Hepatic stellate cell (primary cell): ENCODE data around the gene IL1F10.

Experiments
- DNase-seq: peaks from one replicate; pipeline ENCODE4 v3.0.0; 2011; ENCODE audit warnings: low spot score

Gene IL1F10

GRCh38 chr2:113058998-113059960 lies 8.5 kb upstream of the IL1F10 start, which contains the start of gene IL36RN:
IL36RN (plus strand) TSS chr2:113059198; CDS start chr2:113059439, 241 bp downstream.
- DNase-seq = no peak

DNA sequence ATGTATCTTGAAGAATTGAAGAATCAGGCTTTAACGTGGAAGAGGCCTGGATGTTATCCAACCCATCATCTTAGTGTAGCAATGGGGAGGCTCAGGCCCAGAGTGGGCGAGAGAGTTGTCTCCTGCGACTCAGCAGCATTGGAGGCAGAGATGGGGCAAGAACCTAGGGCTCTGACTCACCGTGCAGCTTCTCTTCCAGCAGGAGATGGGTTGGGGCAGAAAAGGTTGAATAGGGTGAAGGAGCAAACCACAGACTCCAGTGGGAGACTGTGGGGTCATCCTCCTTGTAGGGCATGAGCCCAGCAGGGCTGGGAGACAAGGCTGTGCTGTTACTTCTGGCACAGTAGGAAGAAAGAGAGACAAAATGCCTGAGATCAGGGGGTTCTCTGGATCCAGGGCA lies 7.4 kb upstream of the IL1F10 start:
- DNase-seq = no peak

GRCh38 chr2:113060796-113061195 lies 7.0 kb upstream of the IL1F10 start:
- no peak for DNase-seq

DNA sequence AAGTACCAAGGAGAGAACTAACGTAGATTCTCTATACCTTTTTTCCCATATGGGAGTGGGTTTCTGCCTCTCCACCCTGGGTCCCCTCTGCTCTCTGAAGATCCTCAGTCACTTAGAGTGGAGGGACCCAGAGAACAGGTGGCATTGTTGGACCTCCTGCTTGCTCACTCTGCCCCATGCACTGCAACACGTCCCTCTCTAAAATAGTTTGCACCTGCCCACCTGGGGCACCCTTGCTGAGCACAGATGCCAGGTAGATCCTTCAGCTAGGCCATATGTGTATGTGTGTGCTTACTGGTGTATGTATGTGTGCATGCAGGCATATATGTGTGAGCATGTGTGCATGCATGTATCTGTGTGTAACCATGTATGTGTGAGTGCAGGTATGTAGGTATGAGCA lies 6.5 kb upstream of the IL1F10 start:
- no peak for DNase-seq

DNA sequence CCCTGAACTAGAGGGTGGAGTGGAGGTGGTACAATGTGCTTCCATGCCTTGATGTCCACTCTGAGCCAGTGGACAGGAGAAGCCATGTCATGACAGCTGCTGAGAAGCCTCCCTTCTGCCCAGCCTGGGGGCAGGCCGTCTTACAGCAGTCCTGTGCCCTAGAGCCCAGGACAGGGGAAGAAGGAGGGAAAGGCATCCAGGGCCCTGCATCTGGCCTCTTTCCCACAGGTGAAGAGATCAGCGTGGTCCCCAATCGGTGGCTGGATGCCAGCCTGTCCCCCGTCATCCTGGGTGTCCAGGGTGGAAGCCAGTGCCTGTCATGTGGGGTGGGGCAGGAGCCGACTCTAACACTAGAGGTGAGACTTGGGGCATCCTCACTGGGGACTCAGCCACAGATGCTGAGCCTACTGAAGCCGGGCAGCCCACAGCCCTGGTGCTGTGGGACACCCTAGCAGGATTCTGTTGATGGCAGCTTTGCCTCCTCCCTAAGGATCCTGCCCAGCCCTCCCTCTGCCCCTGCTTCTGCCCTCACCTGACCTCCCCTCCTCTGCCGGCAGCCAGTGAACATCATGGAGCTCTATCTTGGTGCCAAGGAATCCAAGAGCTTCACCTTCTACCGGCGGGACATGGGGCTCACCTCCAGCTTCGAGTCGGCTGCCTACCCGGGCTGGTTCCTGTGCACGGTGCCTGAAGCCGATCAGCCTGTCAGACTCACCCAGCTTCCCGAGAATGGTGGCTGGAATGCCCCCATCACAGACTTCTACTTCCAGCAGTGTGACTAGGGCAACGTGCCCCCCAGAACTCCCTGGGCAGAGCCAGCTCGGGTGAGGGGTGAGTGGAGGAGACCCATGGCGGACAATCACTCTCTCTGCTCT lies 5.6 kb upstream of the IL1F10 start:
- no peak for DNase-seq

DNA sequence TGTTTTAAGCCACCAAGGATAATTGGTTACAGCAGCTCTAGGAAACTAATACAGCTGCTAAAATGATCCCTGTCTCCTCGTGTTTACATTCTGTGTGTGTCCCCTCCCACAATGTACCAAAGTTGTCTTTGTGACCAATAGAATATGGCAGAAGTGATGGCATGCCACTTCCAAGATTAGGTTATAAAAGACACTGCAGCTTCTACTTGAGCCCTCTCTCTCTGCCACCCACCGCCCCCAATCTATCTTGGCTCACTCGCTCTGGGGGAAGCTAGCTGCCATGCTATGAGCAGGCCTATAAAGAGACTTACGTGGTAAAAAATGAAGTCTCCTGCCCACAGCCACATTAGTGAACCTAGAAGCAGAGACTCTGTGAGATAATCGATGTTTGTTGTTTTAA lies 3.5 kb upstream of the IL1F10 start:
- DNase-seq = no peak

GRCh38 chr2:113064898-113065297 lies 2.9 kb upstream of the IL1F10 start:
- DNase-seq = no peak

DNA sequence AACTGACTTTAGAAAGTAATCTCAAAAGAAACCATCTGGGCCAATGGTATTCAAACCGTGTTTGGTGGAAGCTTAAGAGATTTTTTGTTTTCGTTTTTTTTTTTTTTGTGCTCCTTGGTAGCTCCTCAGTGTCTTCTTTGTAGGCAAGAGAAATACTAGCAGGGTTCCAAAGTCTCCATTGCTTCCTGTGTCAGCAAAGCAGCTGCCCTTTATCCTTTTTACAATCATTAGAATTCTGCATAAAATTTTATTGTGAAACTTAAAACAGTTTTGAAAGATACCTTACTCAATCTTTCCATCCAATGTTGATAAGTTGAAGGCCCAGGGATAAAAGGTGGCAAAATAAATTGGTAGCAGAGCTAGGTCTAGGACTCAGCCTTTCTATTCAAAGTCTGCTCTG lies 479 bp downstream of the IL1F10 start:
- no peak for DNase-seq

GRCh38 chr2:113068706-113069485 lies 1.1 kb downstream of the IL1F10 start:
- DNase-seq = no peak

- no peak for DNase-seq
These were observed 2.2 kb downstream of the IL1F10 start for GRCh38 chr2:113069676-113070605.

DNA sequence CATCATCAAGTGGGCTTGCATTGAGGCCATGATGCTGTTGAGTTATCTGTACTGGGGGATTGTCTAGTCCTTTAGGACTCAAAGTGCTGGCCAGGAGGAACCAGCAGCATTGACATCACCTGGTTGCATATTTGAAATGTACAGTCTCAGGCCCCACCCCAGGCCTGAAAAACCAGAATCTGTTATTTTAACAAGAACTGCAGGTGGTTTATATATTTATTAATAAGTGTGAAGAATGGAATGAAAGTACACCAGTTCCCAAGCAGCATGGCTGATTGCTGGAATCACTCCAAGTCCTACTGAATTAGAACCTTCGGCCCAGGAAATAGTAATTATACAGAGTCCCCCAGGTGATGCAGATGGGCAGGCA lies 2.8 kb downstream of the IL1F10 start:
- no peak for DNase-seq

GRCh38 chr2:113072584-113072983 lies 4.8 kb downstream of the IL1F10 start:
- no peak for DNase-seq

- DNase-seq = no peak
These were observed 5.6 kb downstream of the IL1F10 start for GRCh38 chr2:113073325-113073834.

DNA sequence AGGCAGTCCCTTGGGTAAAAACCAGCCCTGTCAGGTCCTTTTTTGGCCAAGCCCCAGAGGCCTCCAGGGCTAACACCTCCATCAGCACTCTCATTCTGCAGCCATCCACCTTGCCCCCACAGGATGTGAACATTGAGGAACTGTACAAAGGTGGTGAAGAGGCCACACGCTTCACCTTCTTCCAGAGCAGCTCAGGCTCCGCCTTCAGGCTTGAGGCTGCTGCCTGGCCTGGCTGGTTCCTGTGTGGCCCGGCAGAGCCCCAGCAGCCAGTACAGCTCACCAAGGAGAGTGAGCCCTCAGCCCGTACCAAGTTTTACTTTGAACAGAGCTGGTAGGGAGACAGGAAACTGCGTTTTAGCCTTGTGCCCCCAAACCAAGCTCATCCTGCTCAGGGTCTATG lies 7.3 kb downstream of the IL1F10 start:
- no peak for DNase-seq

DNA sequence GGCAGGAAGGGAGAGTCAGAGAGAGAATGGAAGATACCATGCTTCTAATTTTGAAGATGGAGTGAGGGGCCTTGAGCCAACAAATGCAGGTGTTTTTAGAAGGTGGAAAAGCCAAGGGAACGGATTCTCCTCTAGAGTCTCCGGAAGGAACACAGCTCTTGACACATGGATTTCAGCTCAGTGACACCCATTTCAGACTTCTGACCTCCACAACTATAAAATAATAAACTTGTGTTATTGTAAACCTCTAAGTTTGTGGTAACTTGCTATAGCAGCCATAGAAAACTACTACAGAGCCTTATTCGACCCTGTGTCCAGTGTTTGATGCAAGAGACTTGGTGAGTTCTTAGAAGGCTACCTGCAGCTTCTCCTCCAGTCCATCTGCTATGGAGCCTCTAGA lies 7.8 kb downstream of the IL1F10 start:
- no peak for DNase-seq

DNA sequence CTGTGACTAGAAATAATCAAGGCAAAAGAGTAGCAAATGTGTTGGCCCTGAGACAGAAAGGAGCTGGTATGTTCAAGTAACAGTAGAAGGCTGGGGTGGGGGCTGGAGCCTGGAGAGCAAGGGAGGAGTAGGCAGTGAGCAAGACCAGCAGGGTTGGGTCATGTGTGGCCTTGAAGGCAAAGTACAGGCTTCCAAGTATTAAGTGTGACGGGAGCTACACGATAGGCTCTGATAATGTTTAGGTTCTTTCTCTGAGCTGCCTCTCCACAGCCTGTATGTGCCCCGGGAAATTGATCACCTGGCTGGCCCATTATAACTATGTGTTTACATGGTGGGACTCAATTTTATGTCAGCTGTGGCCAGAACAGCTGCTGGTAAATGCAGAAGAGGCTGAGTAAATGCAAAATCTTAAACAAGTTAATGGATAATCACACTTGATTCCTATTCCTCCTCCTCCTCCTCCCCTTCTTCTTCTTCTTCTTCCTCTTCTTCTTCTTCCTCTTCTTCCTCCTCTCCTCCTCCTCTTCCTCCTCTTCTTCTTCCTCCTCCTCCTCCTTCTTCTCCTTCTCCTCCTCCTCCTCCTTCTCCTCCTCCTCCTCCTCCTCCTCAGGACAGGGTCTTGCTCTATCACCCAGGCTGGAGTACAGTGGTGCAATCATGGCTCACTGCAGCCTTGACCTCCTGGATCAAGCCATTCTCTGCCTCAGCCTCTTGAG lies 9.3 kb downstream of the IL1F10 start:
- DNase-seq = no peak

GRCh38 chr2:113077921-113078320 lies 10.2 kb downstream of the IL1F10 start:
- DNase-seq = no peak

DNA sequence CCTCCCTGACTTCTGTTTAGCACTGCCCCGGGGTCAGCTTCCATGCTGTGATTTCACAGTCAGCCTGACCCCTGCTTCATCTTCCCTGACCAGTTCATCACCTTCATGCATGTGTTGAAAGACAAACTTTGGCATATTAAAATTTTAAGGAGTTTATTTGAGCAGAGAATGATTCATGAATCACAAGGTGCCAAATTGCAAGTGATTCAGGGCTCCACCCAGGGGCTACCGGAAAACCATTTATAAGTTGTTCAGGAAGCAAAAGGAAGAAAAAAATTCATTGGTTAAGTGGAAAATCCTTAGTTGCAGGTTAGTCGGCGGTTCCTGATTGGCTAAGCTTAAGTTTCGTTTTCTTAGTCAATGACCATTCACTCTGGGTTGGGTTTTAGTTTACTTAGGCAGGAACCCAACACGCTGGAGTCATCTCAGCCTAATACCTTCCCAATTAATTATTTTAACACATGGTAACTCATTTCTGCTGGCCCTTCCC lies 10.6 kb downstream of the IL1F10 start:
- DNase-seq = no peak

DNA sequence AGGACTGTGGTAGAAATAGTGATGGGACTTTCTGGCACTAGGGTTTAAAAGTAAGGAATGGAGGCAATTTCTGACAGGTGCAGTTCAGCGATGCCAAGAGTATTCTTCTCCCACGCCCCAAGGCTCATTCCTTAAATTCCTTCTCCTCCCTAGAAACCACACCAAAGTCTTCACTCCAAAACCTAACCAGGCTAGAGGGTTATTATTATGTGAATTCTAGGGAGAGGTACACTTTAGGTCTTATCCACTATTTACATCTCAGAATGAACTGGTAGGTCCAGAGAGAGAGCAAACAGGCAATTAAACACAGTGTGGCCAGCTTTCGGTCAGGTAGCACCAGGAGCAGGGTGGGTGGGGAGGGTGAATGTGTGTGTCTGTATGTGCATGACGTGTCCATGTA lies 11.4 kb downstream of the IL1F10 start:
- no peak for DNase-seq

- DNase-seq = peak; percentile 16
These were observed 12.4 kb downstream of the IL1F10 start for GRCh38 chr2:113080134-113080533.
